SK-N-MC (cell line): ENCODE results near the gene CDH12.

ENCODE experiments used
- EZH2 ChIP-seq: fragments of 200-600 bp; sonication (generic); IDR thresholded peaks from one replicate; pipeline ENCODE4 v1.6.1; 2017; ENCODE audit warnings: antibody characterized with exemption
- POLR2AphosphoS5 ChIP-seq: IDR thresholded peaks from 2 replicates; pipeline ENCODE4 v1.6.1; 2012; ENCODE audit warnings: mild to moderate bottlenecking, low read depth, low read length, borderline replicate concordance

DNA sequence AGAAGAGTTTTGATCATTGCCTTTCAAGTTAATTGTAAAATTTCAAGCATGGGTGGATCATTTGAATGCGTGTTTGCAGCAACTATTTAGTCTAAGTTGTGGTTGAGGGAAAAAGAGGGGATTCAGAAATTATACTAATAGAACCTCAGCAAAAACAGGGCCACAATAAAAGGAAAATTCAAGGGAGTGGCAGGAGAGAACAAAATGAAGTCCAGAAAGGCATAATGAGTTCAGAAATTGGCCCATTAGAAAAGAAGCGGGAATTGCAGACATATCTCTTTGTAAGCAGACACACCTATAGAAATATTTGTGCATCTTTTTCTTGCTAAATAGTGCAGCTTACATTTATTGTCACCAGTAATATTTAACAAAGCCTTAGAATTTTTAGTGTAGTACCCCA lies 960.0 kb downstream of the CDH12 start:
- TF ChIP-seq EZH2 (no peak), POLR2AphosphoS5 (no peak)
